Liver (tissue), 9 donors: Measurements from ENCODE around the gene SKOR2. TPM values are rescaled to one million over a fixed set of nuclear protein-coding genes. Genes with fewer than 3 reads are reported as not detected.

Source experiments
- DNase-seq: peaks from one replicate; pipeline ENCODE4 v3.0.0-alpha.2; 2017; ENCODE audit warnings: low spot score
- H3K27ac ChIP-seq, 2 donors: one replicate each; pipeline ENCODE4 v1.7.0; 2013; ENCODE audit warnings: inconsistent platforms in 2 of 2, low read length in 2 of 2, control low read depth in 1 of 2, low read depth in 1 of 2, mild to moderate bottlenecking in 1 of 2
- H3K27me3 ChIP-seq, 4 donors: one replicate each; pipeline versions ENCODE4 v1.6.1 to v1.7.0; 2013; ENCODE audit warnings: low read length in 3 of 4, inconsistent platforms in 1 of 4, mild to moderate bottlenecking in 1 of 4, moderate library complexity in 1 of 4; ENCODE audit not compliant: control insufficient read depth in 4 of 4, insufficient read depth in 4 of 4
- H3K36me3 ChIP-seq, 4 donors: one replicate each; pipeline versions ENCODE4 v1.6.1 to v1.7.0; 2013; ENCODE audit warnings: low read length in 3 of 4, mild to moderate bottlenecking in 3 of 4, low read depth in 1 of 4, moderate library complexity in 1 of 4; ENCODE audit not compliant: control insufficient read depth in 4 of 4, insufficient read depth in 3 of 4
- H3K4me1 ChIP-seq, 4 donors: one replicate each; pipeline versions ENCODE4 v1.6.1 to v1.7.0; 2013; ENCODE audit warnings: low read length in 3 of 4, mild to moderate bottlenecking in 3 of 4, moderate library complexity in 1 of 4; ENCODE audit not compliant: control insufficient read depth in 4 of 4, insufficient read depth in 4 of 4
- H3K4me3 ChIP-seq, 3 donors: one replicate each; pipeline versions ENCODE4 v1.6.1 to v1.7.0; 2013; ENCODE audit warnings: low read length in 3 of 3, control low read depth in 1 of 3, low read depth in 1 of 3, mild to moderate bottlenecking in 1 of 3
- H3K9ac ChIP-seq, 2 donors: one replicate each; pipeline ENCODE4 v1.7.0; 2013; ENCODE audit warnings: low read length in 2 of 2, mild to moderate bottlenecking in 2 of 2, moderate library complexity in 2 of 2, control low read depth in 1 of 2, low read depth in 1 of 2
- H3K9me3 ChIP-seq, 4 donors: one replicate each; pipeline versions ENCODE4 v1.6.1 to v1.7.0; 2013; ENCODE audit warnings: low read length in 3 of 4; ENCODE audit not compliant: control insufficient read depth in 4 of 4
- ATF3 ChIP-seq: IDR thresholded peaks from 2 replicates; pipeline ENCODE4 v1.6.1; 2016; ENCODE audit warnings: antibody characterized with exemption
- CTCF ChIP-seq: fragments of 150-350 bp; IDR thresholded peaks from 2 replicates; pipeline ENCODE4 v1.5.1; 2017; ENCODE audit warnings: improper control_type of control experiment, low read depth, low read length; ENCODE audit not compliant: missing input control
- EGR1 ChIP-seq, 2 donors: IDR thresholded peaks; 2 replicates each; pipeline ENCODE4 v1.6.1; 2016 to 2018; ENCODE audit warnings: antibody characterized with exemption in 2 of 2, low read depth in 2 of 2
- FOXA1 ChIP-seq: IDR thresholded peaks from 2 replicates; pipeline ENCODE4 v1.6.1; 2016; ENCODE audit warnings: antibody characterized with exemption
- FOXA2 ChIP-seq: IDR thresholded peaks from 2 replicates; pipeline ENCODE4 v1.6.1; 2016; ENCODE audit warnings: antibody characterized with exemption
- GABPA ChIP-seq, 2 donors: IDR thresholded peaks in 1 of 2; conservative IDR thresholded peaks in 1 of 2; 2 replicates each; pipeline ENCODE4 v1.6.1; 2016; ENCODE audit warnings: antibody characterized with exemption in 2 of 2, mild to moderate bottlenecking in 1 of 2, moderate library complexity in 1 of 2
- HNF4A ChIP-seq, 2 donors: conservative IDR thresholded peaks; 2 replicates each; pipeline ENCODE4 v1.6.1; 2016; ENCODE audit warnings: antibody characterized with exemption in 2 of 2, mild to moderate bottlenecking in 2 of 2
- HNF4G ChIP-seq: IDR thresholded peaks from 2 replicates; pipeline ENCODE4 v1.6.1; 2016; ENCODE audit warnings: antibody characterized with exemption
- JUND ChIP-seq, 2 donors: IDR thresholded peaks; 2 replicates each; pipeline ENCODE4 v1.6.1; 2016; ENCODE audit warnings: antibody characterized with exemption in 2 of 2
- MAX ChIP-seq: IDR thresholded peaks from 2 replicates; pipeline ENCODE4 v1.6.1; 2016; ENCODE audit warnings: antibody characterized with exemption
- NR2F2 ChIP-seq: IDR thresholded peaks from 2 replicates; pipeline ENCODE4 v1.6.1; 2016; ENCODE audit warnings: antibody characterized with exemption
- RAD21 ChIP-seq, 2 donors: IDR thresholded peaks; 2 replicates each; pipeline ENCODE4 v1.6.1; 2016; ENCODE audit warnings: antibody characterized with exemption in 2 of 2, mild to moderate bottlenecking in 2 of 2
- REST ChIP-seq: IDR thresholded peaks from 2 replicates; pipeline ENCODE4 v1.6.1; 2016; ENCODE audit warnings: antibody characterized with exemption, mild to moderate bottlenecking
- RXRA ChIP-seq, 2 donors: IDR thresholded peaks; 2 replicates each; pipeline ENCODE4 v1.6.1; 2017 to 2018; ENCODE audit warnings: antibody characterized with exemption in 2 of 2, mild to moderate bottlenecking in 1 of 2
- SP1 ChIP-seq: IDR thresholded peaks from 2 replicates; pipeline ENCODE4 v1.6.1; 2018; ENCODE audit warnings: antibody characterized with exemption, mild to moderate bottlenecking
- TAF1 ChIP-seq: conservative IDR thresholded peaks from 2 replicates; pipeline ENCODE4 v1.6.1; 2016; ENCODE audit warnings: antibody characterized with exemption, mild to moderate bottlenecking
- YY1 ChIP-seq: IDR thresholded peaks from 2 replicates; pipeline ENCODE4 v1.6.1; 2016; ENCODE audit warnings: antibody characterized with exemption, mild to moderate bottlenecking
- ZBTB33 ChIP-seq: IDR thresholded peaks from 2 replicates; pipeline ENCODE4 v1.6.1; 2016; ENCODE audit warnings: antibody characterized with exemption
- WGBS: extraction: QIAGEN DNeasy Blood & Tissue Kit; methylation state at CpG from one replicate; pipeline ENCODE4 v1.1.7; 2013; 5-methylcytosine and 5-hydroxymethylcytosine counted together
- polyA plus RNA-seq, 2 donors: library from polyadenylated mRNA; stranded (reverse) in 1 of 2; unstranded in 1 of 2; fragments of 200-250 nt in 1 of 2; fragments of >200 nt in 1 of 2; fragmentation: Nextera tagmentation in 1 of 2; extraction: Ambion mirVana in 1 of 2; gene quantifications; one replicate each; pipeline versions ENCODE4 v1.2.1 to v1.2.3, GENCODE V29; 2013 to 2015
- total RNA-seq, 2 donors: library from RNA; depleted of rRNA; stranded (reverse); fragments of >200 nt; gene quantifications; one replicate each; pipeline ENCODE4 v1.2.3, GENCODE V29; 2014
- donor health status: healthy.
- donor health status: healthy.
- donor health status: healthy.
- donor health status: healthy.
- donor health status: healthy.

The SKOR2 gene
- total and polyA plus RNA-seq, 4 donors, result not detected

- peak within 1 kb of the TSS; percentile 83 to 92 for H3K9ac ChIP-seq
- peak within 1 kb of the TSS; percentile 82 to 91 for H3K27ac ChIP-seq
- no peak for TF ChIP-seq TAF1
- TF ChIP-seq REST, result peak; percentile 34
- TF ChIP-seq FOXA2, result no peak
- TF ChIP-seq ATF3, result no peak
- peak; percentile 64 for TF ChIP-seq SP1
- peak in 1 of 2 donors; percentile 49 for TF ChIP-seq EGR1 (IDR thresholded peaks at IDR 0.05; ENCODE audit: low read depth in 2 of 2)
- peak; percentile 75 for TF ChIP-seq MAX
- no peak for TF ChIP-seq CTCF
- no peak for TF ChIP-seq HNF4G
- TF ChIP-seq NR2F2, result peak; percentile 37
- peak; percentile 46 to 51 for TF ChIP-seq RXRA (IDR thresholded peaks at IDR 0.05)
- peak in 1 of 2 donors; percentile 23 for TF ChIP-seq JUND (IDR thresholded peaks at IDR 0.05)
- peak; percentile 47 to 59 for TF ChIP-seq HNF4A (conservative IDR thresholded peaks at IDR 0.05)
- TF ChIP-seq GABPA (IDR thresholded peaks at IDR 0.05 in 1 of 2, conservative IDR thresholded peaks at IDR 0.05 in 1 of 2), result peak in 1 of 2 donors; percentile 75
- TF ChIP-seq ZBTB33, result peak; percentile 85
- TF ChIP-seq YY1, result peak; percentile 96
- peak; percentile 21 for TF ChIP-seq FOXA1
- TF ChIP-seq RAD21 (IDR thresholded peaks at IDR 0.05), result peak; percentile 15 to 41
- under 1% methylated on average over 48 of the region's 48 CpGs for WGBS
- peak within 1 kb of the TSS; percentile 87 to 95 (median 93) for H3K4me3 ChIP-seq
- H3K36me3 ChIP-seq, result no peaks in the 10 kb centered on the region
- no peaks in the 10 kb centered on the region for H3K27me3 ChIP-seq
- H3K4me1 ChIP-seq, result peaks cover 0 to 17% (median 6%) of the 10 kb centered on the region in 4 donors
- no peaks in the 10 kb centered on the region for H3K9me3 ChIP-seq
- DNase-seq, result peak; percentile 90
These were observed 75.4 kb downstream of the SKOR2 start, which contains the start of gene IER3IP1 for GRCh38 chr18:47175898-47176575. IER3IP1 (minus strand) TSS chr18:47176364; CDS start chr18:47176277, 87 bp downstream.
